Bronchial smooth muscle cell (primary cell): ENCODE results near the gene SRSF10. TPM values are rescaled to one million over a fixed set of nuclear protein-coding genes. Genes with fewer than 3 reads are reported as not detected.

Experiments
- total RNA-seq: library from RNA; depleted of rRNA; stranded (reverse); fragments of >200 nt; gene quantifications from 2 replicates; pipeline ENCODE4 v1.2.1, GENCODE V29; 2014

Gene SRSF10
- total RNA-seq = 65.6 and 89.6 TPM in 2 replicates

GRCh38 chr1:23979881-23980727, at the start of gene SRSF10:
TSS of gene SRSF10 (minus strand) at chr1:23980327. CDS start at chr1:23980255, 72 bp downstream.

GRCh38 chr1:23959461-23960290, 20.5 kb downstream of the SRSF10 start, which contains the start of gene PNRC2:
TSS of gene PNRC2 (plus strand) at chr1:23959828. CDS start at chr1:23961458, 1,630 bp downstream.

Other genes with a start within 250 kb of the SRSF10 start
- gene ELOA, start 236.9 kb downstream of the SRSF10 start, total RNA-seq = 11.8 and 13.4 TPM in 2 replicates
- gene PITHD1, start 201.9 kb downstream of the SRSF10 start, total RNA-seq = 24.5 and 36.4 TPM in 2 replicates
- 21.0 and 26.5 TPM in 2 replicates for gene LYPLA2, start 189.2 kb downstream of the SRSF10 start, total RNA-seq
- 8.1 and 12.8 TPM in 2 replicates for gene GALE, start 179.6 kb downstream of the SRSF10 start, total RNA-seq
- 56.2 and 70.0 TPM in 2 replicates for gene HMGCL, start 154.9 kb downstream of the SRSF10 start, total RNA-seq
- gene FUCA1, start 112.0 kb downstream of the SRSF10 start, total RNA-seq = 3.3 and 3.9 TPM in 2 replicates
- not detected in 2 replicates for gene CNR2, start 67.0 kb downstream of the SRSF10 start, total RNA-seq
- gene PNRC2, start 20.5 kb downstream of the SRSF10 start, total RNA-seq = 83.2 and 213 TPM in 2 replicates
- under 0.01 TPM in 1 of 2 replicates, not detected in the other for gene MYOM3, start 131.8 kb upstream of the SRSF10 start, total RNA-seq
- 0.09 TPM in 1 of 2 replicates, not detected in the other for gene IL22RA1, start 162.8 kb upstream of the SRSF10 start, total RNA-seq
- gene IFNLR1, start 207.0 kb upstream of the SRSF10 start, total RNA-seq = not detected in 2 replicates